ENCODE results near the gene BTF3L4.
"Not testable (repeated sequence)": the region's sequence is repeated elsewhere in the genome, so short reads cannot be mapped to it uniquely, and the experiment has no call there.

DNA sequence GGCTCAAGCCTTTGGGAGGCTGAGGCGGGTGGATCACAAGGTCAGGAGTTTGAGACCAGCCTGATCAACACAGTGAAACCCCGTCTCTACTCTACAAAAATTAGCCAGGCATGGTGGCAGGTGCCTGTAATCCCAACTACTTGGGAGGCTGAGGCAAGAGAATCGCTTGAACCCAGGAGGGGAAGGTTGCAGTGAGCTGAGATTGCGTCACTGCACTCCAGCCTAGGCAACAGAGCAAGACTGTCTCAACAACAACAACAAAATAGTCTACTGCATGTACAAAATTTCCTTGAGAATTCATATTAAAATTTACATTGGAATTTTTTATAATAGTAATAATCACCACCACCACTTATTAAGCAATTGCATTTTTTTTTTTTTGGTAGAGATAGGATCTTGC, 6.8 kb upstream of the BTF3L4 start:
- TF ChIP-seq, protein P1, sequence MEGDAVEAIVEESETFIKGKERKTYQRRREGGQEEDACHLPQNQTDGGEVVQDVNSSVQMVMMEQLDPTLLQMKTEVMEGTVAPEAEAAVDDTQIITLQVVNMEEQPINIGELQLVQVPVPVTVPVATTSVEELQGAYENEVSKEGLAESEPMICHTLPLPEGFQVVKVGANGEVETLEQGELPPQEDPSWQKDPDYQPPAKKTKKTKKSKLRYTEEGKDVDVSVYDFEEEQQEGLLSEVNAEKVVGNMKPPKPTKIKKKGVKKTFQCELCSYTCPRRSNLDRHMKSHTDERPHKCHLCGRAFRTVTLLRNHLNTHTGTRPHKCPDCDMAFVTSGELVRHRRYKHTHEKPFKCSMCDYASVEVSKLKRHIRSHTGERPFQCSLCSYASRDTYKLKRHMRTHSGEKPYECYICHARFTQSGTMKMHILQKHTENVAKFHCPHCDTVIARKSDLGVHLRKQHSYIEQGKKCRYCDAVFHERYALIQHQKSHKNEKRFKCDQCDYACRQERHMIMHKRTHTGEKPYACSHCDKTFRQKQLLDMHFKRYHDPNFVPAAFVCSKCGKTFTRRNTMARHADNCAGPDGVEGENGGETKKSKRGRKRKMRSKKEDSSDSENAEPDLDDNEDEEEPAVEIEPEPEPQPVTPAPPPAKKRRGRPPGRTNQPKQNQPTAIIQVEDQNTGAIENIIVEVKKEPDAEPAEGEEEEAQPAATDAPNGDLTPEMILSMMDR (conservative IDR thresholded peaks at IDR 0.05 in 1 of 2, IDR thresholded peaks at IDR 0.05 in 1 of 2; ENCODE audit: low read depth in 1 of 2, low read length in 2 of 2): not testable (repeated sequence)
- TF ChIP-seq EZH2 (IDR thresholded peaks at IDR 0.05; ENCODE audit: low read length, missing control alignments): not testable (repeated sequence)
